Liver (tissue), 3 donors: ENCODE measurements around the gene CCNK.

Experiments used
- EGR1 ChIP-seq, 2 donors: IDR thresholded peaks; 2 replicates each; pipeline ENCODE4 v1.6.1; 2016 to 2018; ENCODE audit warnings: antibody characterized with exemption in 2 of 2, low read depth in 2 of 2
- JUND ChIP-seq, 2 donors: IDR thresholded peaks; 2 replicates each; pipeline ENCODE4 v1.6.1; 2016; ENCODE audit warnings: antibody characterized with exemption in 2 of 2
- MAX ChIP-seq: IDR thresholded peaks from 2 replicates; pipeline ENCODE4 v1.6.1; 2016; ENCODE audit warnings: antibody characterized with exemption
- REST ChIP-seq: IDR thresholded peaks from 2 replicates; pipeline ENCODE4 v1.6.1; 2016; ENCODE audit warnings: antibody characterized with exemption, mild to moderate bottlenecking
- RXRA ChIP-seq, 2 donors: IDR thresholded peaks; 2 replicates each; pipeline ENCODE4 v1.6.1; 2017 to 2018; ENCODE audit warnings: antibody characterized with exemption in 2 of 2, mild to moderate bottlenecking in 1 of 2
- TAF1 ChIP-seq: conservative IDR thresholded peaks from 2 replicates; pipeline ENCODE4 v1.6.1; 2016; ENCODE audit warnings: antibody characterized with exemption, mild to moderate bottlenecking
- YY1 ChIP-seq: IDR thresholded peaks from 2 replicates; pipeline ENCODE4 v1.6.1; 2016; ENCODE audit warnings: antibody characterized with exemption, mild to moderate bottlenecking
- TF ChIP-seq, protein P1 (sequence below): fragments of 150-350 bp; IDR thresholded peaks from 2 replicates; pipeline ENCODE4 v1.5.1; 2017; ENCODE audit warnings: improper control_type of control experiment, low read depth, low read length; ENCODE audit not compliant: missing input control
- TF ChIP-seq, protein P2 (sequence below): IDR thresholded peaks from 2 replicates; pipeline ENCODE4 v1.6.1; 2016; ENCODE audit warnings: antibody characterized with exemption
- donor health status: healthy.
- donor health status: healthy.

DNA sequence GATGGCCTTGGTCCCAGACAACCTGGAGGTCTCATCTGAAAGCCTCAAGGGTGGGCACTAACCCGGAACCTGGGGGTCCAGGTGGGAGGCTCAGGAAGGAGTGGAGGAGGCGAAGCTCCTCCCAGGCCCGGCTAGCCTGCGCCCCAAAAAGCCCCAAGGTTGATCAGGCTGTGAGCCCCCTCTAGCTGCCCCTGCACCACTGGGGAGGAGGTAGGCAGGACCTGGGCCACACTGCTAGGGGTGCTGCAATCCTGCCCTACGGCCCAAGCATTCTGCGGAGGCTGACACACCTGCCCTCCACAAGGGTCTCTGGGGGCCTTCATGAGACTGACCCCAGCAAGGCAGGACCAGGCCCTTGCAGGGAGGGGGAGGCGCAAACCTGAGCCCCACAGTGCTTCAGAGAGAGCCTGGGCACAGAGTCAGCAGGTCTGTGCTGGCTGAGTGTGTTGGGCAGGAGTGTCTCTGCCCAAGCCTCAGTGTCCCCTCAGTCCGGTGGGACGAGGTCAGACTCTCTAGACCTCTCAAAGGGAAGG is 70.9 kb downstream of the CCNK start:
- TF ChIP-seq REST (no peak), TAF1 (no peak), RXRA (IDR thresholded peaks at IDR 0.05) (no peak), EGR1 (IDR thresholded peaks at IDR 0.05; ENCODE audit: low read depth in 2 of 2) (no peak), YY1 (no peak), MAX (no peak), JUND (IDR thresholded peaks at IDR 0.05) (no peak)
- TF ChIP-seq, protein P1, sequence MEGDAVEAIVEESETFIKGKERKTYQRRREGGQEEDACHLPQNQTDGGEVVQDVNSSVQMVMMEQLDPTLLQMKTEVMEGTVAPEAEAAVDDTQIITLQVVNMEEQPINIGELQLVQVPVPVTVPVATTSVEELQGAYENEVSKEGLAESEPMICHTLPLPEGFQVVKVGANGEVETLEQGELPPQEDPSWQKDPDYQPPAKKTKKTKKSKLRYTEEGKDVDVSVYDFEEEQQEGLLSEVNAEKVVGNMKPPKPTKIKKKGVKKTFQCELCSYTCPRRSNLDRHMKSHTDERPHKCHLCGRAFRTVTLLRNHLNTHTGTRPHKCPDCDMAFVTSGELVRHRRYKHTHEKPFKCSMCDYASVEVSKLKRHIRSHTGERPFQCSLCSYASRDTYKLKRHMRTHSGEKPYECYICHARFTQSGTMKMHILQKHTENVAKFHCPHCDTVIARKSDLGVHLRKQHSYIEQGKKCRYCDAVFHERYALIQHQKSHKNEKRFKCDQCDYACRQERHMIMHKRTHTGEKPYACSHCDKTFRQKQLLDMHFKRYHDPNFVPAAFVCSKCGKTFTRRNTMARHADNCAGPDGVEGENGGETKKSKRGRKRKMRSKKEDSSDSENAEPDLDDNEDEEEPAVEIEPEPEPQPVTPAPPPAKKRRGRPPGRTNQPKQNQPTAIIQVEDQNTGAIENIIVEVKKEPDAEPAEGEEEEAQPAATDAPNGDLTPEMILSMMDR = no peak
- TF ChIP-seq, protein P2, sequence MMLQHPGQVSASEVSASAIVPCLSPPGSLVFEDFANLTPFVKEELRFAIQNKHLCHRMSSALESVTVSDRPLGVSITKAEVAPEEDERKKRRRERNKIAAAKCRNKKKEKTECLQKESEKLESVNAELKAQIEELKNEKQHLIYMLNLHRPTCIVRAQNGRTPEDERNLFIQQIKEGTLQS = no peak
